CD1c-positive myeloid dendritic cell (primary cell): ENCODE measurements around the gene GPR107.

ENCODE experiments used
- DNase-seq: peaks from one replicate; pipeline ENCODE4 v3.0.0-alpha.2; 2016; ENCODE audit errors: extremely low spot score

Gene GPR107

DNA sequence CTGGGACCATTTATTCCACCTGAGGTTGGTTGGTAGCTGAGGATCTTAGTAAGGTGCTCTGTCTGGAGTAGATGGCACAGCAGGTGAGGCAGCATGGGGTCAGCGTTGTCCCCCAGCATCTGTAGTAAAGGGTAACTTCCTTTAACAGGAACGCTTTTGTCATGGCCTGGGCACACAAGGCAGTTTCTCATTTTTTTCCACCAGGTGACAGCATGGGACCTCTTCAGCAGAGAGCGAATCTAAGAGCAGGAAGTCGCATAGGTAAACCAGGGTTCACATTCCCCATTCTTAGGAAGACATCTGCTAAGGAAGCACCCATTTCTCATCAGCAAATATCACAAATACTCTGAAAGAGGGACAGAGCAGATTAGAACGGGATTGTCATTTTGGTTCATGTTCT, 56.5 kb downstream of the GPR107 start:
- no peak for DNase-seq

DNA sequence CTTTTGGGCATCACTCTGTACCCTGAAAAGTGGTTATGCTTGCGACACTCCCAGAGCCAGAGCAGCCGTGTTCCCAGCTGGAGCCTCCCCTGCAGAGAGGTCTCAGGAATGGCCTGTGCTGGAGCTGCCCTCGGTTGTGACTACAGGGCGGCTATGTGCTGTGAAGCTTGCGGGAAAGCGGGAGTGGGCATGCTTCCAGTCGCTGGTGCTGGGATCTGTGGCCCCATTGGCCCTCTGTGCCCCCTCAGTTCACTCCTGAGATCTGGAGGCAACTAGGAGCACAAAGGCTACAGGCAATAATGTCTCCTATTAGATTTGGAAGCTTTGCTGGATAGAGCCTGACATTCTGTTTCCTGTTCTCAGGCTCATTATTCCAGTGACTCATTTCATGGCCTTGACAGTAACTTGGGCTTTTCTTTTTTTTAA, 56.9 kb downstream of the GPR107 start:
- no peak for DNase-seq

DNA sequence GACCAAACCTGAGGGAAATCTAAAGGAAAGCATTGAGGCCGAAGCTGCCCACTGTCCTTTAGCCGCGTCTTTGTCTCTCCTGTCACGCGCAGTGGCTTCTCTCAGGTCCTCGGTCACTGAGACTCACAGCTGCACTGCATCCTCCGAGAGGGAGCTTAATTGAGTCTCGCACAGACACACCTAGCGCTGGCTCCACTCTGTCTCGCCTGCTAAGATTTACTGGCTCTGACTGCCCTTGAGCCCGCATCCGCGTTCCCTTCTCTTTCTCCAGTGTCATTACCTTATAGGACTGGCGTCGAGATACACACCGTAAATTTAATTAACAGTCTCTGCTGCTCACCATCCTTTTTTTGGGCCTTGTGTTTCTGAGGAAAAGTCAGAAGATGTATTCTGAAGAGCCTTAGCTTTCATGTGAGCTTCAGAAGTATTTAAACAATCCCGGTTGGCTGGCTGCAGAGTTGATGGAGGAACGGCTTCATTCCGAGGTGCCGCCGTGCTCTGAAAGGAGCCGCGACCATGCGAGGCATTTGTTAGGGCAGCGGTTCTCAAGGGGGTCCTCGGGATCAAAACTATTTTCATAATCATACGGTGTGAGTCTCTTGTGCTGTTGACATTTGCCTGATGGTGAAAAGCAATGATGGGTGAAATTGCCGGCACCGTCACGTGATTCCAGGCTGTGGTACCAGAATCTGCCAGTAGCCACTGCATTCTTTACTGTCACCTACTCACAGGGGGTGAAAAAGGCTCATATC, 58.3 kb downstream of the GPR107 start:
- no peak for DNase-seq

DNA sequence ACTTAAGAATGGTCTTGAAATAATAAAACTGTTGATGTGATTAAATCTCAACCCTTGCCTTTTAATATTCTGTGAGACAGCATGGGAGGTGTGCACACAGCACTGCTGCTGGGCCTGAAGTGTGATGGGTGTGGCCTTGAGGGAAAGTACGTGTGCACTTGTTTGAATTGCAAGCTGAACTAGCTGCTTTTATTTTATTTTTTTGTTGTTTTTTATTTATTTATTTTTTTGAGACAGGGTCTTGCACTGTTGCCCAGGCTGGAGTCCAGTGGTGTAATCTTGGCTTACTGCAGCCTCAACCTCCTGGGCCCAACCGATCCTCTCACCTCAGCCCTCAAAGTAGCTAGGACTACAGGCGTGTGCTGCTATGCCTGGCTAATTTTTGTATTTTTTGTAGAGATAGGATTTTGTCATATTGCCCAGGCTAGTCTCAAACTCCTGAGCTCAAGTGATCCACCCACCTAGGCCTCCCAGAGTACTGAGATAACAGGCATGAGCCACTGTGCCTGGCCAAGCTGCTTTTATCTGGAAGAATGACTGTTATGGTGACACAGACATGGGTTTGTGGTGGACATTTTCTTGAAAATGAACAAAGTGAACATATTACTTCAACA, 58.9 kb downstream of the GPR107 start:
- no peak for DNase-seq

DNA sequence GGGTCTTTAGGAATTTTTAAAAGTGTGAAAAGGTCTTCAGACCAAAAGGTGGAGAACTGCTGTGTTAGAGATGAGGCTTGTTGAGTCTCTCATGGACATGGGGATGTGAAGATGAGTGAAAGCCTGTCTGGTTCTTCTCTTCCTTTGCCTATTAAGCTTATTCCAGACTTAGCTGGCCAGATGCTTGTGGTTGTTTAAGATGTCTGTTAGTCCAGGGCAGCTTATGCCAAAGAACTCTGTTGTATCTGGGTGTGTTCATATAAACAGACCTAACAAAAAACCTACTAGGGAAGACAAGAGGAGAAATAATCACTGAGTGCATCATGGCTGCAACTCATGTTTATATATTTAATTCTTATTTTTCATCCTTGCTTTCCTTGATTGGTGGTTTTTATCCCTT, 61.0 kb downstream of the GPR107 start:
- DNase-seq: no peak

DNA sequence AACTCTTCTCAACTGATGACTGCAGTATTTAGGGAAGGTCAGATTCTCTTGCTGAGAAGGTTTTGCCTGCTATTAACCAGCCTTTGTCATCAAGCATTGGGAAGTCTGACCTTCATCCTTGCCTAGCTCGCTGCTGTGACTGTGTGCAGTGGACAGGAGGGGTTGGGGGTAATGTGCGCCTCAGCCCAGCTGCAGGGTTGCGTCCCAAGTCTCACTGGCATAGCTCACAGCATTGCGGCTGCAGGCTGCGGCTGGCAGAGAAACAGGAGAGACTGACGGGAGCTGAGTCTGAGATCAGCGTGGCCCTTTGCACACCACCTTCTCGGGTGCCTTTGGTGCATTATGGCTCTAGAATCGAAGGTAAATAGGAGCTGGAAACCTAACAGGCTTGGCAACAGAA, 62.6 kb downstream of the GPR107 start:
- no peak for DNase-seq

DNA sequence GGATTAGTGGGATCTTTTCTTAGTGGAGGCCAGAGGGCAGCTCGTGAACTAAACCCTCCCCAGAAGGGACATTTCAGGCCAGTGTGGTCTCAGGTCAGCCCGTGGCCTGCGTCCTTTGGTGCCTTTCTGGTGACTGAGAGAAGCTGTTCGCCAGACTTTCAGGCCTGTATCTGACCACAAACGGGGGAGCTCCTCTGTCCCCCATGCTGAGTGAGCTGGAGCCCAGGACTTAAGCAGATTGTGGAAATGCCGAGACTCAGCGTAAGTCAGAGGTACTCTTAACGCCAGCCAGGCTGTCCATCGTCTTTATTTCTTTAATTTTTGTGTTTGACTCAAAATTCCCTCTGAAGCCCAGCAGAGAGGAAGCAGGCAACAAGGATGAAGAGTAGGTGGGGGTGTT, 63.7 kb downstream of the GPR107 start:
- DNase-seq: no peak

DNA sequence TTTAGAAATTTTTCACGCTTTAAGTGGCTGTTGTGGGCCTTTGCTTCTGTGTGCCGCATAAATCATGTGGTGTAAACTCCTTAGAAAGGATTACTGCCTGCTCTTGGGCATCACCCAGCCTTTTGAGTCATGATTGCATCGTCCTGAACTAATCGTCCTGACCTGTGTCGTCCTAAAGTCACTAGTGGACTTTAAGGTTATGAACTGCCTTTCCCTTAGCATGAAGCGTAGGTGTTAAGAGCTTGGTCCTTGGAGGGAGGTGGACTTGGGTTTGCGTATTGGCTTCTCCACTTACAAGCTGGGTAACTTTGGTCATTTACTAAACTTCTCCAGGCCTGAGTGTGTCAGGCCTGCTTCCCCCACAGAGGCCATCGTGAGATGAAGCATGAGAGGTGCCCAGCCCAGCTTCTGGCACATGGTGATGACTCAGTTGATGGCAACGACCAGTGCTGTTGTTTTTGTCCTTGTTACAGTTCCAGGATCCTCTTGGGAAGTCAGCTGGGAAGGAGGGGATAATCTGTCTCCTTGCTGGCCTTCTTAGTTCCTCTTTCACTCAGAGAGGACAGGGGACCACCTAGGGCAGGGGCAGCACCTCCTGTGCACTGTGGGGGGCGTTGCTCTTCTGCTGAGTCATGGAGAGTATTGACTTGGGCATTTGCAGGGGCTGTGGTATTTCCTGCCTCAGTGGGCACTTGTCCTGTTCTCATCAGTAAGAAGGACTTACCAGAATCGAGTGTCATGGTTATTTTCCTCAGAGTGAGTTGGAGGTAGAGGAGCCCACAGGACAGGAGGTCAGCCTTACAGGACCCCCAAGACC, 64.3 kb downstream of the GPR107 start:
- DNase-seq: peak; percentile 46

DNA sequence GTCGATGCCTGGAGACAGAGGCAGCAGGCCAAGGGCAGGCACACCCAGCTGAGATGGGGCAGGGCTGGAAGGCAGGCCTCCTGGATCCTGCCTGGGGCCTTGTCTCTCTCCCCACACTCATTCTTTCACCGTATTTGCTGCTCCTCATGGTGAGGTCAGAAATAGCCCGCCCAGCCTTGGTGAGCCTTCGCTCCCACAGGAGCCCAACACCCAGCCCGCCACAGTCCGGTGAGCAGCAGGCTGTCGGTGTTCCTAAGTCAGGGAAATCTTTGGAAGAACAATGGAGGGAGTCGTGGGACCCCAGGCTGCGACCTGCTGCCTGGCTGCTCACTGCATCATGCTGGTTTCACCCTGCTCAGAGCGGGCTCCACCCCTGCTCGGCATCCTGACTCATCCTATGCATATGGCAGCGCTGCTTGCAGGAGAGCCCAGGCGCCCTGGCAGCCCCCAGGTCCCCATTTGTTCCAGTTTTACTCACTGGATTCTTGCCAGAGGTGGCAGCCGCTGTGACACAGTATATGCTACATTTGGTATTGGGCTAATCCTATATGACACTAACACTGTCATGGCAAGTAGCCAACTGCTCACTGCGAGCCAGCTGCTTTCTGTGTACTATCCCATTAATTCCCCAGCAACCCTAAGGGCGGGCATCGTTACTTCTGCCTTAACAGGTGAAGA, 65.3 kb downstream of the GPR107 start:
- DNase-seq: no peak

DNA sequence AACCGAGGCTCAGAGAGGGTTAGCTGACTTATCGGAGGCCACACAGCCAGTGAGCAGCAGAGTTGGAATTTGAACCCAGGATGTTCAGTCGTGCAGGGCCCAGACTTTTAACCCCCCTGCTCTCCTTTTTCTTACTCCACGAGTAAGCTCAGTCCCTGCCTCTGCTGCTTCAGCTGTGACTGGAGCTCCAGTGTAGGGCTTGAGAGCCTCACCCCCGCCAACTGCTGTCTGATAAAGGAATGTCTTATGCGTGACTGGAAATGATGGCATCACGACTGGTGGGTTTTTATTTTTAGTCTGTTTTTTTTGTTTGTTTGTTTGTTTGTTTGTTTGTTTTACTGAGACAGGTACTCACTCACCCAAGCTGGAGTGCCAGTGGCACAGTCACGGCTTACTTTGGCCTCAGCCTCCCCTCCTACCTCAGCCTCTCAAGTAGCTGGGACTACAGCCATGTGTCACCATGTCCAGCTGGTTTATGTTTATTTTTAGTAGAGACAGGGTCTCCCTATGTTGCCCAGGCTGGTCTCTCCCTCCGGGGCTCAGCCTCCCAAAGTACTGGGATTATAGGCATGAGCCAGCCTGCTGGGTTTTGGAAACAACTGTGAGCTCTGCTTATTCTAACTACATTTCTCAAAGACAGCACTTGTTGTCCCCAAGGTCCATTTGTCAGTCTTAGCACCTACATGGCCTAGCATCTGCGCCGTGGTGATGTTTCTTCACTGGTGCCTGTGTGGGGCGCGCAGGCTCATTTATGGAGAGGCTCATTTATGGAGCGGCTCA, 66.0 kb downstream of the GPR107 start:
- no peak for DNase-seq

DNA sequence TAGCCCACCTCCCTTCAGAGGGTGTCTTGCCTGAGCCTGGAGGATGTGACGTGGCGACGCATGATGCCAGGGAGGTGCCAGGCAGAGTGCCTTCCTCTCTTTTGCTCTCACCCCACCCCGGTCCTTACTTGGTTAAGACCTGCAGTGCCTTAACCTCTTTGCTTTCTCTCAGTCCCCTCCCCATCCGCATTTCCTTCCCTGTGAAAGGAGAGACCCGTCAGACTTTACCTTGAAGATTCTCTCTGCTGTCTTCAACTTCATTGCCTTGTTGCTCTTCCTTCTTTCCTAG, 66.5 kb downstream of the GPR107 start:
- DNase-seq: no peak

DNA sequence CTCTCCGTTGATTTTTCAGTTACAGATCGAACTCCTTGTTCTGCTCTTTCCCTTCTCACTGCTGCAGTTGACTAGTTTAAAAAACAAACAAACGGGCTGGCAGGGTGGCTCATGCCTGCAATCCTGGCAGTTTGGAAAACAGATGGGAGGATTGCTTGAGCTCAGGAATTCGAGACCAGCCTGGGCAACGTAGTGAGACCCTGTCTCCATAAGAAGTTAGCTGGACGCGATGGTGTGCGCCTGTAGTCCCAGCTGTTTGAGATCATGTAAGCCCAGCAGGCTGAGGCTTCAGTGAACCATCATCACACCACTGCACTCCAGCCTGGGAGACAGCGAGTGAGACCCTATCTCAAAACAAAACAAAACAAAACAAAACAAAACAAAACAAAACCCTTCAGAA, 67.1 kb downstream of the GPR107 start:
- DNase-seq: no peak

DNA sequence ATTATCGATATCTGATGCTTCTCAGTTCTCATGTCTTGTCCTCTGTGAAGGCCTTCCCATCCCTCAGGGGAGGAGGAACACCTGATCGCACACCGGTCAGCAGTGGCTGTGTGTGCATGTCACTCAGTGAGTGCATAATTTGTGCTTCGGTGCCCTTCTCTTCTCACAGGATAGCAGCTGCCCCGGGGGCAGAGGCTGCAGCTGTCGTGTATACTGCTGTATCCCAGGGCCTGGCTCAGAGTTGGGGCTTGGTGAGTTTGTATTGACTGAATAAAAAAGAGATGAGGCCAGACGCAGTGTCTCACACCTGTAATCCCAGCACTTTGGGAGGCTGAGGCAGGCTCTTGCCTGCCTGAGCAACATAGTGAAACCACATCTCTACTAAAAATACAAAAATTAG, 68.8 kb downstream of the GPR107 start:
- no peak for DNase-seq

DNA sequence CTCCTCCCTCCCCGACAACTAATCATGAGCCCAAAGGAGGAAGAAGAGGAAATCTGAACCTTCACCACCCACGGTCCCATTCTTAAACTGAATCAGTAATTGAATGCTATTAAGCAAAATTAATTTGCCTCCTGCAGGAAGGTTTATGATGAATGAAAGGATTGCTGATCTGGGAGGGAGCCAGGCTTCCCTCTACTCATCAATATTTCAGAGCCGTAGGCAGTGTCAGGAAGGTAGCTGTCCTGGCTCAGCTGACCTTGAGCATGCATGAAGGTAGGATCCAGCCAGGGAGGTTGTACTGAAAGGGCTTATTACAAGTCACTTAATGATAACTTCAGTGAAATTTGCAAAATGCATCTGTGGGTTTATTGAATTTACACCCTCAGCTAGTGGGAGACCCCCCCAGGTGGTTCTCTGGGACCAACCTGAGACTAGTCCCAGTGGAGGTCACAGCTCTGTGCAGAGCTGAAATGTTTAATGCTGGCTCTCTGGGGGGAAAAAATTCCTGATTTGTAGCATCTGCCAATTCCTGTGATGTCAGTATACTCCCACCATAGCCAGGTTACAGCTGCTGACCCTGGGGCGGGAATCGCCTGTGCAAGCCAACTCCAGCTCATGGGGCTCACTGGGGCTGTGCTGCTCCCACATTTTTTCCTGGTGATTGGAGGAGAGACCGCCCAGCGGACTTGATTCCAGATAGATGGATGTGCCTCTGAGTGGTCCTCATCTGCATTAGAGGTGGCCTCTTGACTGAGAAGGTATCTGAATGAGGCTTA, 70.6 kb downstream of the GPR107 start:
- no peak for DNase-seq

DNA sequence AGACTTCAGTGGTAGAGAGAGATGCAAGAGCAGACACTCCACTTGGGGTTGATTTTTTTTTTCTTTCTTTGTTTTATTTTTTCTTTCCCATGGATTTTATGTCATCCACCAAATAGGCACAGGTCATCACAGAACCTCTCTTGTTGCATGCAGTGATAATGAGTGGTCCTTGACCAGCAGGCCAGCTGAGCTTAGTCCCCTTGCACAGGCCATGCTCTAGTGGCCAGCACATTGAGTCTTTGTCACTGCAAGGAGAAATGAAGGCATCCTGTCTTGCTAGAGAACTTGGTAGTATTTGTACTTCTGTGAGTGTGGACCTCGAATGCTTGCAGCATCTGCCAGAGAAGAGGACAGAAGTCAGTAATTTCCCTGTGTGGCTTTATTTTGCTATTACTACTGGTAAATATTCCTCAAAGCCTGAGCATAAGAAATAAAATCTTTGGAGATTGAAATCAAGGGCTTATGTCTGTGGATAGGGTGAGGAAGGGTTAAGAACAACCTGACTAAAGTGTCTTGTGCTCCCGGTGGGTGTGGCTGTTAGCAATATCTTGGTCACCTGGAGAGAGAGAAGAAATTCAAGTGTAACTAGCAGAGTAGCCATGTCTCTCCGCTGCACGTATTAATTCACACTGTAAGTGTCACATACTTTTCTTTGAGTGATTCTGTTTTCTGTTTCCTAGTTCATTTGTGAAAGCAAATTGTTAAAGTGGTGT, 73.2 kb downstream of the GPR107 start:
- no peak for DNase-seq

DNA sequence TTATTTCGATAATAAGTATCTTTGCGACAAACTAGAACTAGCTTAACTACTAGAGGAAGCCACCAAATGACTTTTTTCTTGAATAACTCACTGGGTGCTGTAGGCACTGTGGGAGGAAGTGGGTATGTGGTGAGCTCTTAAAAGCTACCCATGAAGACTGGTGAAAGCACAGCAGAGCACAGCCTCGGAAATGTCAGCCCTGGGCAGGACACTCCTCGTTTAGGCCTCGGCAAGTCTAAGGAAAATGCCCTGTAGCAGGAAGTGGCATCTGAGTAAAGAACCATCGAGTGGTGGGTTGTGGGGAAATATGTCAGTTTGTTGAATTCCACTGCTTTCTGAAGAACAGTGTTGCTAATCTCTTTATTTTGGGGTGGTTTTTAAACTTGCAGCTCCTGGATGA, 74.5 kb downstream of the GPR107 start:
- peak; percentile 72 for DNase-seq

DNA sequence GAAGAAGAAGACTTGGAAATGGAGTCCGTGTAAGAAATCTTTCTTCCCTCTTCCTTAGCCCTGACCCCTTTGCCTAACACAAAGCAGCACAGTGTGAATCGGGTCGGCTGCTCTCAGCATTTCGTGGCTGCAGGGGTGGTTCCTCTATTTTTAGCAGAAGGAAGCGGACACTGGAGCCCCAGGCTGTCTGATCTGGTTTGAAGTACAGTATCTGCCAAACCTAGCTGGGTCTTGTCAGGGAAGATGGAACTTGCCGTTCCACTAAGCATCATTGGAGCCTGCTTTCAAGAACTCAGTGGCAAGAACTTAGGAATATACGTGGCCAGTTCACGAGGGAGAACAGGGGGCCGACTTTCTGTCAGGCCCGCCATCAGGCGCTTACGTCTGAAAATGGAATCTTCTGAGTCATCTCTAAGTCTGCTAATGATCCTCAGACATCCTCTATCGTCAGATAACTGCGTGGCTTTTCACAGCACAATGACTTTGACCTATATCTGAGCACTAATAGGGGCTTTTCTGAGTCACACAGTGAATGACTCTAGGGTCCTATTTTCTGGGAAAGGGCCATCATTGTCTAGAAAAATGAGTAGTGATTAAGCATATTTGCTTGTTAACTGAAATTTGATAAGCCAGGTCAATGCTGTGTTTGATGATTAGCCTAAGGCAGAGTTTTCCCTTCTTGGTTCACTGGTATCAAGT, 75.2 kb downstream of the GPR107 start:
- peak; percentile 88 for DNase-seq

DNA sequence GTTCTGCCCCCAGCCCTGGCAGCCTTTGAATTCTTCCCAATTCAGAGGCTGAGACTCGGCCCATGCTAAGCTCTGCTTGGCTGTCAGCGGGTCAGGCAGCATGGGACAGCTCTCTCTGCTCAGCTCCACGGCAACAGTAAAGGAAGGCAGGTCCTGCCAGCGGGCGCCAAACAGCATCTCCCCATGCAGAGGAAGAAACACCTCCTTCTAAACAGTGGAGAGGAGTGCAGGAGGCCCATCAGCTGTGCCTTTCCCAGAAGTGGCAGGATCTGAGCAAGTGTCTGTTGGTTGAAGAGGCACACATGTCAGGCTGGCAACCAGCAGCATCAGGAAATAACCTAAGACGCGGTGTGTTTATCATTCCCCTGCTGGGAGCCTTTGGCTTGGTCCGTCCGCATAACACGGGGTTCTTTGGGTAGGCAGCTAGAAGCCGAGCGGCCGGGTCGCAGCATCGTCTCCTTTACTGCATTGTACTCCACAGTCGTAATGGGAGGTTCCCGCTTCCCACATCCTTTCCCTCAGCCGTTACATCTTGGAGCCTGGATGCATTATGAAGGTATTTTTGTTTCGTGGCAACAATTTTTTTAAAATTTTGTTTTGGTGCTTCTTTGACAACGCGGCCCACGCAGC, 75.8 kb downstream of the GPR107 start:
- no peak for DNase-seq

DNA sequence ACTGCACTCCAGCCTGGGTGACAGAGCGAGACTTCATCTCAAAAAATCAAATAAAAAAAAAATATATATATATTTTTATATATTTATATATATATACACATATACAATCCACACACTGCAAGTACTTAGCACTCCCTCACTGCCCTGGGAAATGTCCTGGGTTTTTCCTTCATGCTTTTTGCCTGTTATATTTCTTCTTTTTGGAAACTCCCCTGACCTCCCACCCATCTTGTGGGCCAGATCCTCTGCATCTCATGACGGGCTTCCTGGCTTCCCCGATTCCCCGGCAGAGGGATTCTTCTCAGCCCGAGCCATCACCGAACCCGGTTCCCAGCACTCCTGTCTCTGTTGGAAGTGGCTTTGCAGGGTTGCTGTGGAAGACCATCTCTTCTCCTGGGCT, 79.0 kb downstream of the GPR107 start:
- no peak for DNase-seq
